Adrenal gland (tissue), 12 donors: ENCODE measurements around the gene PARP6. TPM values are rescaled to one million over a fixed set of nuclear protein-coding genes. Genes with fewer than 3 reads are reported as not detected.

Experiments used
- DNase-seq, 7 donors: peaks; one replicate each; pipeline ENCODE4 v3.0.0-alpha.2; 2019 to 2020
- H3K27ac ChIP-seq, 5 donors: fragments of 200-600 bp; sonication (generic) in 4 of 5; 1 replicate in 3 of 5; 2 replicates in 2 of 5; pipeline versions ENCODE4 v1.5.1 to v1.8.0; 2016 to 2020; ENCODE audit warnings: mild to moderate bottlenecking in 1 of 5
- H3K27me3 ChIP-seq: fragments of 200-600 bp; 2 replicates; pipeline ENCODE4 v1.8.0; 2021
- H3K36me3 ChIP-seq, 2 donors: fragments of 200-600 bp; replicated peaks in 1 of 2; 1 replicate in 1 of 2; 2 replicates in 1 of 2; pipeline versions ENCODE4 v1.5.1 to v1.8.0; 2018 to 2022
- H3K4me1 ChIP-seq, 2 donors: fragments of 200-600 bp; replicated peaks in 1 of 2; 1 replicate in 1 of 2; 2 replicates in 1 of 2; pipeline versions ENCODE4 v1.5.1 to v1.8.0; 2018 to 2021
- H3K4me3 ChIP-seq, 4 donors: fragments of 200-600 bp; sonication (generic) in 3 of 4; one replicate each; pipeline ENCODE4 v1.5.1; 2016 to 2018
- H3K9me3 ChIP-seq, 3 donors: fragments of 200-600 bp; sonication (generic) in 1 of 3; replicated peaks in 1 of 3; 1 replicate in 2 of 3; 2 replicates in 1 of 3; pipeline versions ENCODE4 v1.5.1 to v1.8.0; 2016 to 2021
- CTCF ChIP-seq, 6 experiments: fragments of 450-650 bp in 4 of 6; fragments of 200-600 bp in 2 of 6; sonication (generic) in 1 of 6; IDR thresholded peaks; 1 replicate in 5 of 6; 2 replicates in 1 of 6; pipeline versions ENCODE4 v1.5.1 to v1.8.0; 2016 to 2021; ENCODE audit warnings: antibody characterized with exemption in 6 of 6, mild to moderate bottlenecking in 2 of 6, moderate library complexity in 1 of 6
- POLR2A ChIP-seq, 2 donors: fragments of 450-650 bp; IDR thresholded peaks; one replicate each; pipeline ENCODE4 v1.6.1; 2017; ENCODE audit warnings: antibody characterized with exemption in 2 of 2, mild to moderate bottlenecking in 2 of 2, moderate library complexity in 1 of 2
- WGBS, 4 donors: extraction: QIAGEN DNeasy Blood & Tissue Kit in 2 of 4; methylation state at CpG; one replicate each; pipeline versions ENCODE4 v1.1.5 to v1.1.7; 2013 to 2017; 5-methylcytosine and 5-hydroxymethylcytosine counted together
- intact Hi-C, 2 donors: fragments of 100-400 bp; cut with DNase I; formaldehyde crosslinking; loops; one replicate each; pipeline versions ENCODE4 v1.14.1 to v1.15.0; 2022 to 2023
- polyA plus RNA-seq, 3 donors: library from polyadenylated mRNA; stranded (reverse); fragments of 200-250 nt in 2 of 3; fragments of 350-450 nt in 1 of 3; fragmentation: Illumina TruSeq in 1 of 3; extraction: RNeasy Lipid Tissue Mini Kit (QIAGEN cat#74804) in 1 of 3; gene quantifications; one replicate each; pipeline ENCODE4 v1.2.3, GENCODE V29; 2013 to 2014
- total RNA-seq, 9 donors: library from RNA; depleted of rRNA in 4 of 9; stranded (reverse); fragments of >200 nt in 4 of 9; fragments of 120-200 nt in 1 of 9; fragmentation: NEBNext Ultra II Directional in 1 of 9; extraction: Animal tissue kit (Norgen Biotek cat#: 25700) in 1 of 9; gene quantifications; one replicate each; pipeline versions ENCODE4 v1.1.0 to v1.2.4, GENCODE V29; 2013 to 2023
- donor health status: healthy with polysubstance abuse.
- donor health status: Bipolar disorder and iron deficiency.
- donor health status: DM: yes; HTN: yes; CAD: no.
- donor health status: DM: no; HTN: no; CAD: no.
- donor health status: DM: no; HTN: no; CAD: no.
- donor health status: DM: yes; HTN: yes; CAD: no.

The PARP6 gene
- total and polyA plus RNA-seq, 12 donors, result 37.4 to 464 (median 72.9) TPM

GRCh38 chr15:72195101-72195511 lies 77.2 kb downstream of the PARP6 start:
- Histone ChIP-seq H3K27me3 (no peaks in the 10 kb centered on the region), H3K36me3 (peaks cover 0 to 19% of the 10 kb centered on the region in 2 donors), H3K27ac (no peak overlapping the region), H3K4me3 (no peak overlapping the region), H3K9me3 (no peaks in the 10 kb centered on the region), H3K4me1 (peaks cover 0 to 5% of the 10 kb centered on the region in 2 donors)
- WGBS, 4 donors, result 63 to 89% (median 77%) methylated on average over 2 to 6 of the region's 6 CpGs
- DNase-seq, result peak in 1 of 7 donors; percentile 43
- intact Hi-C loops, result loop anchor here in 1 of 2 donors (5.0 kb wide), 2 partner anchors 37 to 92 kb away; partner anchors contain the start of gene PKM
- TF ChIP-seq POLR2A (IDR thresholded peaks at IDR 0.05), result no peak
- no peak for TF ChIP-seq CTCF (IDR thresholded peaks at IDR 0.05)

GRCh38 chr15:72193836-72194396 lies 78.4 kb downstream of the PARP6 start:
- peaks cover 0 to 7% of the 10 kb centered on the region in 2 donors for H3K36me3 ChIP-seq

GRCh38 chr15:72192416-72192815 lies 79.9 kb downstream of the PARP6 start:
- Histone ChIP-seq H3K4me1 (no peaks in the 10 kb centered on the region), H3K9me3 (no peaks in the 10 kb centered on the region), H3K36me3 (no peaks in the 10 kb centered on the region), H3K27me3 (no peaks in the 10 kb centered on the region), H3K4me3 (no peak overlapping the region), H3K27ac (no peak overlapping the region)
- TF ChIP-seq CTCF (IDR thresholded peaks at IDR 0.05) (no peak), POLR2A (IDR thresholded peaks at IDR 0.05) (no peak)
- 82 to 89% (median 85%) methylated on average over 3 of the region's 3 CpGs for WGBS, 4 donors
- intact Hi-C loops, result no loop called here
- no peak for DNase-seq

More at GRCh38 chr15:72193836-72194396, 78.4 kb downstream of the PARP6 start:
- H3K9me3 ChIP-seq, result no peaks in the 10 kb centered on the region
- H3K27ac ChIP-seq, result no peak overlapping the region
- H3K4me1 ChIP-seq, result no peaks in the 10 kb centered on the region
- H3K4me3 ChIP-seq, result no peak overlapping the region
- WGBS, 4 donors, result 83 to 91% (median 86%) methylated on average over 8 of the region's 8 CpGs
- H3K27me3 ChIP-seq, result no peaks in the 10 kb centered on the region
- intact Hi-C loops, result no loop called here
- no peak for DNase-seq
- TF ChIP-seq POLR2A (IDR thresholded peaks at IDR 0.05), result no peak
- TF ChIP-seq CTCF (IDR thresholded peaks at IDR 0.05), result no peak

Other genes starting within 250 kb of the PARP6 start
- 10 to 100 TPM; 14.1 to 34.0 (median 24.8) TPM for gene MYO9A, start 154.4 kb downstream of the PARP6 start, total RNA-seq
- gene MYO9A, start 154.4 kb downstream of the PARP6 start, polyA plus RNA-seq, result 1 to 10 TPM; 3.0 to 8.6 (median 3.2) TPM
- 1 to 10 TPM; 2.3 to 4.6 (median 3.6) TPM for gene SENP8, start 154.2 kb downstream of the PARP6 start, total RNA-seq
- gene SENP8, start 154.2 kb downstream of the PARP6 start, polyA plus RNA-seq, result 1 to 10 TPM in 2 of 3 donors, under 1 TPM in 1; 0.94 to 6.0 (median 1.1) TPM
- gene GRAMD2A, start 74.8 kb downstream of the PARP6 start, total RNA-seq, result under 1 TPM in 5 of 9 donors, not detected in 4; 0.25 to 0.57 (median 0.41) TPM
- gene GRAMD2A, start 74.8 kb downstream of the PARP6 start, polyA plus RNA-seq, result under 1 TPM; 0.07 to 0.64 (median 0.29) TPM
- 1,000 to 10,000 TPM in 6 of 9 donors, 100 to 1,000 TPM in 3; 396 to 1,257 (median 1,069) TPM for gene PKM, start 41.4 kb downstream of the PARP6 start, total RNA-seq
- 1,000 to 10,000 TPM in 1 of 3 donors, 100 to 1,000 TPM in 2; 520 to 1,308 (median 545) TPM for gene PKM, start 41.4 kb downstream of the PARP6 start, polyA plus RNA-seq
- 1 to 10 TPM; 1.2 to 4.1 (median 2.1) TPM for gene CELF6, start 47.6 kb upstream of the PARP6 start, total RNA-seq
- 10 to 100 TPM in 2 of 3 donors, 1 to 10 TPM in 1; 3.2 to 24.1 (median 12.1) TPM for gene CELF6, start 47.6 kb upstream of the PARP6 start, polyA plus RNA-seq
- gene HEXA, start 103.5 kb upstream of the PARP6 start, total RNA-seq, result 100 to 1,000 TPM in 8 of 9 donors, 10 to 100 TPM in 1; 82.2 to 219 (median 150) TPM
- gene HEXA, start 103.5 kb upstream of the PARP6 start, polyA plus RNA-seq, result 100 to 1,000 TPM in 2 of 3 donors, 10 to 100 TPM in 1; 80.1 to 372 (median 289) TPM
- gene TMEM202, start 125.8 kb upstream of the PARP6 start, total RNA-seq, result not detected
- not detected for gene TMEM202, start 125.8 kb upstream of the PARP6 start, polyA plus RNA-seq
- 100 to 1,000 TPM in 4 of 9 donors, 10 to 100 TPM in 5; 22.6 to 159 (median 60.3) TPM for gene ARIH1, start 201.8 kb upstream of the PARP6 start, total RNA-seq
- 10 to 100 TPM; 18.3 to 68.3 (median 28.7) TPM for gene ARIH1, start 201.8 kb upstream of the PARP6 start, polyA plus RNA-seq